ENCODE results near the gene PSMC3IP.
"Not testable (repeated sequence)": the region's sequence is repeated elsewhere in the genome, so short reads cannot be mapped to it uniquely, and the experiment has no call there.

Gene PSMC3IP, protein sequence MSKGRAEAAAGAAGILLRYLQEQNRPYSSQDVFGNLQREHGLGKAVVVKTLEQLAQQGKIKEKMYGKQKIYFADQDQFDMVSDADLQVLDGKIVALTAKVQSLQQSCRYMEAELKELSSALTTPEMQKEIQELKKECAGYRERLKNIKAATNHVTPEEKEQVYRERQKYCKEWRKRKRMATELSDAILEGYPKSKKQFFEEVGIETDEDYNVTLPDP
- total RNA-seq = 4.2 to 7.8 (median 4.8) reads per million in 4 experiments

DNA sequence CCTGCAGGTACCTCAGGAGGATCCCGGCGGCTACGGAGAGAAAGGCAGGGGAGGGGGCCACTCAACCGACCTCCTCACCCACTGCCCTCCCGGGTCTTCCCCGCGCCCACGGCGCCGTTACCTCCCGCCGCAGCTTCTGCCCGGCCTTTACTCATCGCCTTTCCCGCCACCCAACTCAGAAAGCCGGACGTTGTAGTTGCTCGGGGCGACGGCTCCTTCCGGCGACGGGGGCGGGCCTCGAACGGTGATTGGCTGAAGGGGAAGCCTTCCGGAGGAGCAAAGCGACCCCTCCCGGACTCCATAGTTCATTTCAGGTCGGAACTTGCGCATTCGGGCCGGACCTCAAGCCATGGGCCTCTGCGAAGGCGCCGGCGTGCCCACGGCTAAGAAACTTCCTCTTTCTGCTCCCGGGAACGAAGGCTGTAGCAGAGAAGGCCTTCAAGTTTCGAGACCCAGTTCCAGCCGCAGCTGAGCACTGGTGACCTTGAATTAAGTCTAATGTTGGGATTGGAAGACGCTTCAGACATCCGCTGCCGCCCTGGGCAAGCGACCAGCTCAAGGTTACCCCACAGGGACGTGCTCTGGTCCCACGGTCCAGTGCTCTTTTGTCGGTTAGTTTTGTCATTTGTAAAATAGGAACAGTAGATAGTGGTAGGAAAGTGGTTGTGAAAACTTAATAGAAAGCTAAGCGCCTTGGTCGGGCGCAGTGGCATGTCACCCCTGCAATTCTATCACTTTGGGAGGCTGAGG, at the start of gene PSMC3IP:
TSS of gene PSMC3IP (minus strand) at position 198 of the 750 bp plus-strand sequence. CDS start at position 155, 43 bp downstream.
- peak; percentile 83 for DNase-seq

DNA sequence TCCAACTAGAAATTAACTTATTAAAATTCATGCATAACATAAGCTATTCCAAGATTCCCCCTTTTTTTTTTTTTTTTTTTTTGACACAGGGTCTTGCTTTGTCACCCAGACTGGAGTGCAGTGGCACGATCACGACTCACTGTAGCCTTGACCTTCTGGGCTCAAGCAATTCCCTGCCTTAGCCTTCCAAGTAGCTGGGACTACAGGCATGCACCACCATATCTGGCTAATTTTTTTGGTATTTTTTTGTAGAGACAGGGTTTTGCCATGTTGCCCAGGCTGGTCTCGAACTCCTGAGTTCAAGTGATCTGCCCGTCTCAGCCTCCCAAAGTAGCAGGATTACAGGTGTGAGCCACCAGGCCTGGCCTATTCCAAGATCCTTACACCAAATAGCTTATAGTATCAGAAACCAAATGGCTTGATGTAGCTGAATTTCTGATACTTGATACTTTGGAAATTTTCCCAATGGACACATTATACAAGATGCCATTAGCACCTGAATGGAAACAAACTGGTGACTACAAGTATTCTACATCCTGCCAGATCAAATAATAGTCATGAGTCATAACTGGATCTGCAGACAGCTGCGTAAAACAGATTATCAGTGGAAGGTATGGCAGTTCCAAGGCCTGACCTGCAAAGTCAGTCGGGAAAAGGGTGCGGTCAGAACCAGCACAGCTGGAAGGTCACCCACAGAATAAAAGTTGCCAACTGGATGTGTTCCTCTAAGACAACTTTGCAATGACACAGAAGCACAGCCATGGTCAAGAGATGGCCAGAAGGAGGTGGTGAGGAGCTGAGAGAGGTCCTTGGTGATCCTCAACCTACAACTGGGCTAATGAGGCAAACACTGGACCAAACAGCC, 46.4 kb upstream of the PSMC3IP start:
- no peak for DNase-seq

DNA sequence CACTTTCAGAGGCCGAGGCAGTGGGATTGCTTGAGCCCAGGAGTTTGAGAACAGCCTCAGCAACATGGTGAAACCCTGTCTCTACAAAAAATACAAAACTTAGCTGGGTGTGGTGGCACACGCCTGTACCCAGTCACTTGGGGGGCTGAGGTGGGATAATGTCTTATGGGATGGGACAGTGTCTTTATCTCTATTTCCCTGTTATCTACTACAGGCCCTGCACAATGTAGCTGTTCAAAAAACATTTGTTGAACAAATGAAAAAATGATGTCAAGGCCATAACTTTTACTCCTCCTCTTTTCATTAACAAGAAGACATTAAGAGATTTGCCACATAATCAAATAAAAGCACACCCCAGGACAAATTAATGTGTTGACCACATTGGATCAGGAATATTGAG, 45.7 kb upstream of the PSMC3IP start:
- no peak for DNase-seq

DNA sequence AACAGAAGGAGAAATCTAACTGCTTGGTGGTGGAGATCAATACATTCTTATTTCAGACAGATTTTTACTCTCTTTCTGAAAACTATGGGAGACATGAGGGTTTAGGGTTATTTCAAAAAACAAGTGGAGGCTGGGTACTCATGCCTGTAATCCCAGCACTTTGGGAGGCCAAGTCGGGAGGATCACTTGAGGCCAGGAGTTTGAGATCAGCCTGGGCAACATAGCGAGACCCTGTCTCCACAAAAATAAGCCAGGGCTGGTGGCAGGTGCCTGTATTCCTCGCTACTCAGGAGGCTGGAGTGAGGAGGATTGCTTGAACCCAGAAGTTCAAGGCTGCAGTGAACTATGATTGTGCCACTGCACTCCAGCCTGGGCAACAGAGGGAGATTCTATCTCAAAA, 44.5 kb upstream of the PSMC3IP start:
- not testable (repeated sequence) for DNase-seq

DNA sequence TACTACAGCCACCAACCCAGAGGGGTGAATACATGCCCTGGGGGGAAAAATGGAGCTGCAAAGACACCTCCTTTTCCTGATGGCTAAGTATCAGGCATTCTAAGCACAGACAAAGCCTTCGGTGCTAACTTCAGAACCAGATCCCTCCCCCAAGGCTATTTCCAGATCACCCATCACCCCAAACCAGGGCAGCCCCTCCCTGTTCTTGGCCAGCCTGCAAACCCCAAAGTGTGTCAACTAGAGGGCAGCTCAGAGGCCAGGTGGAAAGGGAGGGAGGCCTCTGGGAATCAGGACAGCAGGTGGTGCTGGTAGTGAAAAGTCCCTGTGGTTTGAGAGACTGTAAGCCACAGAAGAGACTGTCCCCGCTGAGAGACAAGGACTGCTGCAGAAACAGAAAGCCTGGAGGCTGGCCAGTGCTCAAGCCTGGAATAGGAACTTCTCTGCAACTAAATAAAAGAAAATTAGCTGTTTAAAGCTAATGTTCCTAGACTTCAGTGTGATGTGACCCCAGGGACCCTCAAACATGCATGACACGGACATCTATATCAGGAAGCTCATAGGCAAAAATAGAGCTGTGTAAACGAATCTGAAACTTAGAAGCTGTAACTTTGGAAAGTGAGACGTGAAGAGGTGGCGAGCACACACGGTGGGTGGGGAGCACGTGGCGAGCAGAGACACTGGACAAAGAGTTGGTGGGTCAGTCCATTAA, 41.1 kb upstream of the PSMC3IP start:
- no peak for DNase-seq

DNA sequence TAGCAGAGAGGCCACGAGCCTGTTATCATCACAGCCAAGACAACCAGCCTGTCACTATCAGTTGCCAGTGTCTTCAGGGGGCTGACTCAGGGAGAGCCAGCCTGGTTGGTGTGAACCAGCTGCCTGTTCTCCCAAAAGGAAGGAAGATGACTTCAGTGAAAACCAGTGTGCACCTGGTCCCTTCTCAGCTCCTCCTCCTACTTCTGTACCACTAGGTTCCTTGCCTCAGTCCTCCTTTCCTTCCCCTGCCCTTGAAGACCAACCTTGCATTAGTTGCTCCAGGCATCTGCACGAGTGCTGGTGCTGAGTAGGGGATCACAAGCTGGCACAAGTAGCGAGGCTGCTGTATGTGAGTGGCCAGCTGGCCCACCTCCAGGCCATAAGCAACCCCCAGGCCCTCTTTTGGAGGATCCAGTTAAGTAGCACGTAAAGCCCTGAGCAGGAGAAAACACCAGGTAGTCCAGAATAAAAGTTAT, 40.5 kb upstream of the PSMC3IP start:
- no peak for DNase-seq

DNA sequence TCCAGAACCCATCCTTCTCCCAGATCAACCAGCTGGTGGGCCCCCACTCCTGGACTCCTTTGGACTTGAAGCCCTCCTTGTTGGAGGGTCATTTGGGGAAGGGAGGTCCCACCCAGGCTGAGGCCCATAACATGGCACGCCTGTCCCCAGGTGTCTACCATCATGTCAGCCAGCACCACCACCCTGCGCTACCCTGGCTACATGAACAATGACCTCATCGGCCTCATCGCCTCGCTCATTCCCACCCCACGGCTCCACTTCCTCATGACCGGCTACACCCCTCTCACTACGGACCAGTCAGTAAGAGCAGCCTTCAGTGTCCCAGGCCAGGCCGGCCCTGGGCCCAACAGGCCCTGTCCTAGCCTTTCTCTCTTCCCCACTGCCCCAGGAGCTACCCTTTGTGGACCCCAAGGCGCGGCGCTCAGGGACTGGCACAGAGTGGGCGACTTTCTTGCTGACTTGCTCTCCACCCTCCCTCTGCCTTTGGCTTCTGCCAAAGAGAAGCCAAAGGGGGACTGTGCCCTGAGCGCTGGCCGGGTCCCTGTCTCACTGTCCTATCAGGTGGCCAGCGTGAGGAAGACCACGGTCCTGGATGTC, 36.3 kb upstream of the PSMC3IP start:
- no peak for DNase-seq

DNA sequence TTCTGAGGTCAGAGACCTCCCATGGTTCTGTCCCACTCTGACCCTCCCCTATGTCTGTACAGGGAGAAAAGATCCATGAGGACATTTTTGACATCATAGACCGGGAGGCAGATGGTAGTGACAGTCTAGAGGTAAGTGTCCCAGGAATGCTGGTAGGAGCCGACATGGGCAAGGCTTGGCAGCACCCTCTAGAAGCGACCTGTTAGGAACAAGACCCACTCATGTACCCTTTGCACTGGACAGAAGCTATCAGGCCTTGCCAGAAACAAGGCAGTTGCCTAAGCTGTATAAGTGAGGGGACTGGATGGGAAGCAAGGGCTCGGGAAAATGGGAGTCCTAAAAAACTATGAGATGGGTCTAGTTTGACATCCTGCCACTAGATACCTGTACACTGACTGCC, 34.5 kb upstream of the PSMC3IP start:
- no peak for DNase-seq

DNA sequence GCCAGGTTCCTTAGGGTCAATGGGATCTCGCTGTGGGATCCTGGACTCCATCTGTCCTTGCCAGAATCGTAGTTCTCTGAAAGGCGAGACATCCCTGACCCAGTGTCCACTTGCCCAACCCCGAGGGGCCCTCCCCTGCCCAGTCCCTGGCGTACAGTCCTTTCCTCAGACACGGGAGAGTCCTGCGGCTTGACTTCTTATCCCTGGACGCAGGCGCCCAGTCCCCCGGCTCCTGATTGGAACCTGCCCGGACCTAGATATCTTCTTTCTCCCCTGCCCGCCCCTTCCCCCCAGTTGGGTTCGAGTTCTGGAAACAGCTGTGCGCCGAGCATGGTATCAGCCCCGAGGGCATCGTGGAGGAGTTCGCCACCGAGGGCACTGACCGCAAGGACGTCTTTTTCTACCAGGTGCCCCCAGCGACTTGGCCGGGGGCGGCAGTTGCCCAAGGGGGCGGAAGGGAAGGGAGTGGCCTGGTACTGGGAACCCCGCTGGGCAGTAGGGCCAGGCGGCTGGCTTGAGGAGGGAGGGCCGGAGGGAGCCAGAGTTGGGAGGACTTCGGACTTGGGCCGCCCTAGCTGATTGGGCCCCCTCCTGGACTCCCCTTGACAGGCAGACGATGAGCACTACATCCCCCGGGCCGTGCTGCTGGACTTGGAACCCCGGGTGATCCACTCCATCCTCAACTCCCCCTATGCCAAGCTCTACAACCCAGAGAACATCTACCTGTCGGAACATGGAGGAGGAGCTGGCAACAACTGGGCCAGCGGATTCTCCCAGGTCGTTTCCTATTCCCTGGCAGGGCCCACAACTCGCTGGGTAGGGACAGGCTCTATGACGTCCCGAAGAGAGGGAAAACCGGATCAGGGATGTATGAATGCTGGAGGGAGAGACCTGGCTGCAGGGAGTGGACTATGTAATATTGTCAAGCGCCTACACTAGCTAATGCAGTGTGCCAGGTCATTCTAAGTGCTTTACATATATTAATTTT, 32.6 kb upstream of the PSMC3IP start:
- peak; percentile 6 for DNase-seq

DNA sequence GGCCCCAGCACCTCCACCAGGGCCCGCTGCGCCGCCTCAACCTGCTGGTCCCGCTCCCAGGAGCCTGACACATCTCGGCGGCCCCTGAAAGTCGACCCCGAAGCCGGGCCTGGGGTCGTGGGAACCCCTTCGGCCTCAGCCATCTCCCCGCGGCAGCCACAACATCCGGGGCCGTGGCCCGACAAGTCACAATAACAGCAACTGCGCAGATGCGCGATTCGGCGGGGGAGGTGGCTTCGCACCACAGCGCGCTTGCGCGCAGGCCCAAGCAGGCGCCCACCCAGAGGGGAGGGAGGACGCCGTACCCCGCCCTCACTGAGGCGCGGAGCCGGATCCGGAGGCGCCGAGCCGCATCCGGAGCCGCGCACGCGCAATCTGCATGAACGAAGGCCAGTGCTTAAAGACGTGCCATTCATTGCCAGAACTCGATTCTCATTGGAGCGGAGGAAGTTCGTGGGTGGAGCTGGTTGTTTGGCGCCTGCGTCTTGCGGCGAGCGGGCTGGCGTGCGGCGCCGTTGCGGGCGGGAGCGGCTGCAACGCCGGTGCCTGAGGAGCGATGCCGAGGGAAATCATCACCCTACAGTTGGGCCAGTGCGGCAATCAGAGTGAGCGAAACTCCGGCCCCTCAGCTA, 31.8 kb upstream of the PSMC3IP start, which contains the start of the genes RETREG3 and TUBG1:
TSS of gene RETREG3 (minus strand) at position 193 of the 632 bp plus-strand sequence. CDS start at position 143, 50 bp downstream.
TSS of gene TUBG1 (plus strand) at position 502 of the 632 bp plus-strand sequence. CDS start at position 557, 55 bp downstream.
- peak; percentile 99 for DNase-seq

DNA sequence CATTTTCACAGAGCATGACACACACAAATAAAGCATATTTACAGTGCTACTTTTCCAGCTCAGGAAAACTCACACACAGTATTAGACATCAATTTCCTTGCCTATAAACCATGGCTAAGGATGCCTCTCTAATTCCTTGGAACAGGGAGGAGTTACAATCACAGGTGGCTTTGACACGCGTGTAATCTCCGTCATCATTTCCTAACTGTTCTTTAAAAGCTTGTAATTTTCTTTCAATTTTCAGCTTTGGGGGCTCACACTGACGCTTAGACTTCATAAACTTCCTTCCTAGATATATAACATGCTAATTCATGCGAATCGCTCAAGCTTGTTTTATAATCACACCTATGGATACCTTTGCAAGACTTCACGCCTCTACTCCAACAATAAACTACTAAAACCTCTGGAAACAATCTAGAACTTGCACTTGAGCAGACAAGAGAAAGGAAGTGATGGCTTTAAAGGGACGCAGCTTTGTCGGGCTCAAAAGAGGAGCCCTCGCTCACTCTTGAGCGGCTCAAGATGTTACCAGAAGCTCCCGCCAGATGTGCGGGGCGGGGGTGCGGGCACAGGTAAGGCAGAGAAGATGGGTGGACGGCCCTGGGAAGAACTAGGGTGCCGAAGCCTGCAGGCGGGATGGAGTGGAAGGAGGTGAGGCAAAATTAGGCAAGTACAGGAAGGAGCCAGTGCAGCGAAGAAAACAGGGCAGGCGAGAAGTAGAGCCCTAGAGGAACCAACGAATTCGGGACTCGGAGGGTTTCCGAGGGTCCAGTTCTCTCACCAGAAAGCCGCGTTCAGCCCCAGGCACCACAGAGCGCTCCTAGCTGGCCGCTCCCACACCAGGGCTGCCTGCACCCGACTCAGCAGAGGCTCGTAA, 31.0 kb upstream of the PSMC3IP start:
- no peak for DNase-seq

DNA sequence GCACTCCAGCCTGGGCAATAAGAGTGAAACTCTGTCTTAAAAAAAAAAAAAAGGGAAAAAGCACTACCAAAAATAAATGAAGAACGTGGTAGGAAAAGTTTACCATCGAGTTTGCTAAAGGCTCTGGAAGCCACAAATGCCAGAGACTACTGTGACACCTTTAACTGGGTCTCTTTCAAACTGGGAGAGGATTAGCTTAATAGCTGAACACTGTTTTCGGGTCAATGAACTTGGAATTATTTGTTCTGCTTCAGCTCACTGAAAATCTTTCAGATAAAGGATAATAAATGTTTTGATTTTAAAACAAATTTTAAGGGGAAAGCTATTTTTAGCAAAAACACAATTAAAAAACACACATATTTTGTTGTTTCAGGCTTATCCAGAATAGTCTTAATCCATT, 30.2 kb upstream of the PSMC3IP start:
- no peak for DNase-seq

DNA sequence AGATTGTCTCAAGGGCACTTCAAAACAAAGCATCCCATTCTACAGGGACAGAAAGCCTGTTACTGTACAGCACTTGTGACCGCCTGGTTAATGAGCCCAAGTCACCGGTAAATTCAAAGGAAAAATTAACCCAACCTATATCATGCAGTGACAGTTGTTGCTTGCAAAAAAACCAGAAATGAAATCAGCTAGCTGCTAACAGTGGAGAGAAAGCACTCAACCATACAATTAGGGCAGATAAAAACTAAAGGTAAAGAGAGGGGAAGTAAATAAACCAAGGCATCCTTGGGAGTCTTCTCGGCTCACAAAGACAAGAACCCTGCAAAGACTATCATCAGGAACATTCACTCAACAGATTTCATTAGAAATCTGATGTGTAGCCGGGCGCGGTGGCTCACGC, 25.8 kb upstream of the PSMC3IP start:
- DNase-seq = no peak

DNA sequence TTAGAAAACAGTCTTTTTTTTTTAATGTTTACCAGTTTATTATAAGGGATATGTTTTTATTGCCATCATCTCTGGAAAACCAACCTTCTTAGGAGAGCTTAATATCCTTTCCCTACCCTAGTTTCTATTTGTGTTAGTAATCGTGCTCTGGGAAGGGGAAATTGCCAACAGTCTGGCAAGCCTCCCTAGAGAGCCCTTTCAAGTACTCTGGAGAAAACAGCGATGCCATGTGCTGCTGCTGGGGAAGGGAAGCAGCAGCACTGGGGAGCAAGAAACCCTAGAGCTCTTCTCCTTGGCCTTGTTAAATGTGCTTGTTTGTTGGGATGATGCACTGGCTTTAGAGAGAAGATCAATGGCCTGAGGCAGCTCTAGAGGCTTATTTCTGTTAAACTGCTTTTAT, 21.4 kb upstream of the PSMC3IP start:
- no peak for DNase-seq

DNA sequence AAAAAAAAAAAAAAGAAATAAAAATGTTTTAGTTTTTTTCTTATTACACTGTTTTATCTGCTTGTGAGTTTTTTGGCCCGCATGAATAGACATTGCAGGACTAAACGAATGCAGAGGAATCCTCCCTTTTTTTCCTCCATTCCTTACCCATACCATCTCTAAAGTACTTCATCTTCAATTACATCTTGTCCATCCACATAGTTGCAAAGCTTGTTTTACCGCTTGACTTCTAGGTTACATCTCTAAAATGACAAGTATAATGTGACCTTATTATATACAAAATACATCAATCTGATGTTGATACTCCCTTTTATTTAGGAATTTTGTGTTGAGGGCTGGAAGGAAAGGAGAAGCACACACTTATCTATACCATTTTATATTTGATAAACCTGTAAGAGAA, 18.9 kb upstream of the PSMC3IP start:
- DNase-seq = no peak

DNA sequence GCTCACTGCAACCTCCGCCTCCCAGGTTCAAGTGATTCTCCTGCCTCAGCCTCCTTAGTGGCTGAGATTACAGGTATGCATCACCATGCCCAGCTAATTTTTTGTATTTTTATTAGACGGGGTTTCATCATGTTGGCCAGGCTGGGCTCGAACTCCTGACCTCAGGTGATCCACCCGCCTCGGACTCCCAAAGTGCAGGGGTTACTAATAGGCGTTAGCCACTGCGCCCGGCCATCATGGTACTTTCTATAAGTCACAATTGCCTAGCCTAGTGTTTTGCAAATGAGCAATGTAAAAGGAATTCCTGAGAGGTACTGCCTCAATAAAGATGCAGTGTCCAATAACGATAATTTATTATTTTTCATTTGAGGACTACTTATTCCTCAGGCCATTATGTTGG, 13.9 kb upstream of the PSMC3IP start:
- no peak for DNase-seq

DNA sequence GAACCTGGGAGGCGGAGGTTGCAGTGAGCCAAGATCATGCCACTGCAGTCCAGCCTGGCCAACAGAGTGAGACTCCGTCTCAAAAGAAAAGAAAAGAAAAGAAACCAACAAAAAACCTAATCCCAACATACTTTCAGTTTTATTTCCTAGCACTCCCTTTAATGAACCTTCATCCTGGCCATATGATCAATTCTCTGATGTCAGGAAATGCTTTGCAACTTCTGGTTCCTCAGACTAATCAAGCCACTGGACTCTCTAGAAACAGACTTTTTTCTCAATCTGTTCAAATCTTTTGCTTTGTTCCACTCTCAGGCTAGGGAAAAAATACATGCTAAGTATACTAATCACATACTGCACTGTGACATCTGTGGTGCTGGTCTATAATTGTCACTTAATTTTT, 13.4 kb upstream of the PSMC3IP start:
- no peak for DNase-seq

DNA sequence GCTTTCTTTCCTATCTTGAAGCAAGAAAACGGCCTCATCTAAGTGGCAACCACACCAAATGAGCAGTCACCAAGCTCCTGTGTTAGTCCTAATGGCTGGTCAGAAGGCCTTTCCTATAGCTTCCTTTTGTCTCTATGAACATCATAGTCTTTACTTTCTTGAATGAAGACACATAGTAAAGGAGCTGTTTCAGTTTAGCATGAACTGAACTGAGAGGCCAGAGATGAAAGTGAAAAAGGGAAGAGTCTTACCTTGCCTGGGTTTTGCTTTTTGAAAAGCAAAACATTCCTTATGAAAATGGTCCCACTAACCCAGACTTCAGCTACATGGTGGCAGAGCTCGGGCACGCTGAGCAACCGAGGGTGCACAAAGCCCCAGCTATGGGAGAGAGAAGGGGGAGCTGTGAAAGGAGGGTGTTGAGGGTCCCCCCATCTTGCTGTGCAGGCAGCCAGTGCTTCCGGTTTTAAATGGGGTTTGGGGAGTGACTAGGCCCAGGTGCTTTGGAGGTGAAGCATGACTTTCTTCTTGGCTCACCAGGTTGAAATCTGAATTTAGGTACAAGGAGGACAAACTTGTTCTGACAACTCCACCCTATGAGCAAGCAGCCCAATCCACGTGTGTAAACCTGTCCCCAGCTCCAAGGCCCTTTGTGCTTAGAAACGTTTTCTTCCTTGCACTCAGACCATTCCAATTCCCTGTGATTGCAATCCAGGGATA, 9.1 kb upstream of the PSMC3IP start:
- no peak for DNase-seq

Data from effector CD8-positive, alpha-beta T cell (primary cell).